CD1c-positive myeloid dendritic cell (primary cell): ENCODE results near the gene FRMD4B.
"Not testable (repeated sequence)": the region's sequence is repeated elsewhere in the genome, so short reads cannot be mapped to it uniquely, and the experiment has no call there.

ENCODE experiments used
- DNase-seq: peaks from one replicate; pipeline ENCODE4 v3.0.0-alpha.2; 2016; ENCODE audit errors: extremely low spot score

The FRMD4B gene

GRCh38 chr3:69283913-69284611, 101.8 kb downstream of the FRMD4B start:
- no peak for DNase-seq

GRCh38 chr3:69283496-69283895, 102.4 kb downstream of the FRMD4B start:
- no peak for DNase-seq

- DNase-seq, result no peak
These were observed 103.7 kb downstream of the FRMD4B start for GRCh38 chr3:69282181-69282580.

- DNase-seq, result not testable (repeated sequence)
These were observed 108.5 kb downstream of the FRMD4B start for GRCh38 chr3:69277403-69277802.

- no peak for DNase-seq
These were observed 109.0 kb downstream of the FRMD4B start for GRCh38 chr3:69276884-69277283.

- DNase-seq, result not testable (repeated sequence)
These were observed 109.7 kb downstream of the FRMD4B start for GRCh38 chr3:69276191-69276590.

- DNase-seq, result no peak
These were observed 112.0 kb downstream of the FRMD4B start for GRCh38 chr3:69273896-69274295.

- no peak for DNase-seq
These were observed 113.3 kb downstream of the FRMD4B start for GRCh38 chr3:69272556-69272955.

GRCh38 chr3:69271098-69271497, 114.8 kb downstream of the FRMD4B start:
- no peak for DNase-seq

- DNase-seq, result no peak
These were observed 119.3 kb downstream of the FRMD4B start for GRCh38 chr3:69266585-69266984.

- DNase-seq, result not testable (repeated sequence)
These were observed 119.8 kb downstream of the FRMD4B start for GRCh38 chr3:69266071-69266470.

GRCh38 chr3:69260843-69261405, 125.0 kb downstream of the FRMD4B start:
- DNase-seq, result not testable (repeated sequence)

- no peak for DNase-seq
These were observed 125.6 kb downstream of the FRMD4B start for GRCh38 chr3:69260216-69260787.

- DNase-seq, result no peak
These were observed 126.8 kb downstream of the FRMD4B start for GRCh38 chr3:69259125-69259524.

GRCh38 chr3:69255928-69256327, 130.0 kb downstream of the FRMD4B start:
- DNase-seq, result no peak

GRCh38 chr3:69254351-69254750, 131.5 kb downstream of the FRMD4B start:
- no peak for DNase-seq

GRCh38 chr3:69252631-69253030, 133.3 kb downstream of the FRMD4B start:
- no peak for DNase-seq

GRCh38 chr3:69252141-69252540, 133.7 kb downstream of the FRMD4B start:
- DNase-seq, result no peak

GRCh38 chr3:69251078-69251805, 134.6 kb downstream of the FRMD4B start:
- DNase-seq, result no peak

GRCh38 chr3:69250014-69250413, 135.9 kb downstream of the FRMD4B start:
- no peak for DNase-seq

GRCh38 chr3:69249001-69249400, 136.9 kb downstream of the FRMD4B start:
- no peak for DNase-seq

GRCh38 chr3:69248436-69248835, 137.5 kb downstream of the FRMD4B start:
- DNase-seq, result no peak

- no peak for DNase-seq
These were observed 139.3 kb downstream of the FRMD4B start for GRCh38 chr3:69246612-69247011.
